Activated CD4-positive, alpha-beta T cell treated with anti-CD3 and anti-CD28 coated beads for 36 hours (primary cell): ENCODE data around the gene ZDHHC19. TPM values are rescaled to one million over a fixed set of nuclear protein-coding genes. Genes with fewer than 3 reads are reported as not detected.

ENCODE experiments used
- ATAC-seq: fragments of 200-7000 bp; cut with Tn5 transposase; one replicate; pipeline ENCODE4 v1.10.0; 2021; ENCODE audit warnings: mild to moderate bottlenecking, moderate library complexity
- CTCF ChIA-PET: fragments of 350-600 bp; sonication (Branson Sonifier 250); formaldehyde crosslinking; loops from one replicate; lab custom pipeline; 2021; ENCODE audit warnings: antibody characterized with exemption; lab: Charles Lee
- POLR2A ChIA-PET: fragments of 350-600 bp; sonication (Branson Sonifier 250); formaldehyde crosslinking; loops from one replicate; lab custom pipeline; 2021; ENCODE audit warnings: antibody characterized with exemption, inconsistent platforms; lab: Charles Lee
- DNase-seq: peaks from one replicate; pipeline ENCODE4 v3.0.0-alpha.2; 2020
- H3K27ac Mint-ChIP-seq: one replicate; pipeline ENCODE4 v1.8.0; 2021; ENCODE audit warnings: mixed read lengths
- H3K27me3 Mint-ChIP-seq: one replicate; pipeline ENCODE4 v1.8.0; 2021; ENCODE audit warnings: mixed read lengths
- H3K36me3 Mint-ChIP-seq: one replicate; pipeline ENCODE4 v1.8.0; 2021; ENCODE audit warnings: low read depth, mixed read lengths
- H3K4me1 Mint-ChIP-seq: one replicate; pipeline ENCODE4 v1.8.0; 2021; ENCODE audit warnings: mixed read lengths
- H3K4me3 Mint-ChIP-seq: one replicate; pipeline ENCODE4 v1.8.0; 2021; ENCODE audit warnings: mild to moderate bottlenecking, moderate library complexity, mixed read lengths
- H3K9me3 Mint-ChIP-seq: one replicate; pipeline ENCODE4 v1.8.0; 2021; ENCODE audit warnings: low read depth, mixed read lengths
- intact Hi-C, 2 experiments: fragments of 100-400 bp; cut with DNase I in 1 of 2; cut with micrococcal nuclease in 1 of 2; formaldehyde crosslinking; loops; one replicate each; pipeline versions ENCODE4 v1.14.2 to v1.15.1; 2022 to 2024; cut with DNase I, micrococcal nuclease
- total RNA-seq, 2 experiments: library from RNA; stranded (reverse); gene quantifications; one replicate each; pipeline ENCODE4 v1.2.3, GENCODE V29; 2021

Gene ZDHHC19
- total RNA-seq, 2 experiments from 2014 or later = not detected

DNA sequence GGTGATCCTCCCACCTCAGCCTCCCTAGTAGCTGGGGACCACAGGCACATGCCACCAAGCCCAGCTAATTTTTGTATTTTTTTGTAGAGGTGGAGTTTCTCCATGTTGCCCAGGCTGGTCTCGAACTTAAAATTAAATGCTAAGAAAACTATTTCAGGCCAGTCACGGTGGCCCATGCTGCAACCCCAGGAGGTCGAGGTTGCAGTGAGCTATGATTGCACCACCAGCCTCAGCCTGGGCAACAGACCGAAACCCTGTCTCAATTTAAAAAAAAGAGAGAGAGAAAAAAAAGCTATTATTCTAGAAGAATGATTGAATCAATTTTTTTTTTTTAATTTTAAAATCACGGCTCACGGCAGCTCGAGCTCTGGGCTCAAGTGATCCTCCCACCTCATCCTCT lies 9.8 kb upstream of the ZDHHC19 start:
- Mint-ChIP-seq H3K4me1 (peaks cover 12% of the 10 kb centered on the region), H3K36me3 (no peaks in the 10 kb centered on the region), H3K27ac (no peak overlapping the region), H3K27me3 (peaks cover 5% of the 10 kb centered on the region), H3K4me3 (no peak overlapping the region), H3K9me3 (no peaks in the 10 kb centered on the region)
- DNase-seq = no peak
- intact Hi-C loops = no loop called here
- ATAC-seq = no peak
- ChIA-PET CTCF (interaction anchor here (0.6 to 1.4 kb wide), 3 partner anchors 24 to 192 kb away, joined by 3 to 4 read pairs (median 3); no protein-coding TSS in a partner anchor), POLR2A (interaction anchor here (0.6 kb wide), 1 partner anchor 153 kb away, joined by 5 read pairs; no protein-coding TSS in a partner anchor)

DNA sequence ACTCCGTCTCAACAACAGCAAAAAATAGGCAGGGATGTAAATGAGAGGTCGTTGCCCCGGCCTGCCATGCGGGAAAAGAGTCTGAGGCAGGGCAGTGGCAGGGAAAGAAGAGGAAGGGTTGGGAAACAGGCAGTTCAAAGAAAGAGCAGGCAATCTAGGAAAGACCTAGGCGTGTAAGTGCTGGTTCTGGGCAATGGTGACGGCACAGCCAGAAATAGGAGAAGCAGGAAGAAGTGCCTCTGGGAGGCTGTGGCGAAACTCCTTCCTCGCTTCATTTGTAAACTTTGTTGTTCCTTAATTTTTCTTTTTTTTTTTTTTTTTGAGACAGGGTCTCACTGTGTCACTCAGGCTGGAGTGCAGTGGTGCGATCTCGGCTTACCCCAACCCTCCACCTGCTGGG lies 9.4 kb upstream of the ZDHHC19 start:
- intact Hi-C loops = no loop called here
- no peak for ATAC-seq
- H3K4me1 Mint-ChIP-seq = peaks cover 12% of the 10 kb centered on the region
- no peaks in the 10 kb centered on the region for H3K36me3 Mint-ChIP-seq
- CTCF ChIA-PET = no interaction called here
- H3K9me3 Mint-ChIP-seq = no peaks in the 10 kb centered on the region
- peak overlapping the region; percentile 6 for H3K27ac Mint-ChIP-seq
- DNase-seq = no peak
- POLR2A ChIA-PET = no interaction called here
- peaks cover 5% of the 10 kb centered on the region for H3K27me3 Mint-ChIP-seq
- H3K4me3 Mint-ChIP-seq = no peak overlapping the region

DNA sequence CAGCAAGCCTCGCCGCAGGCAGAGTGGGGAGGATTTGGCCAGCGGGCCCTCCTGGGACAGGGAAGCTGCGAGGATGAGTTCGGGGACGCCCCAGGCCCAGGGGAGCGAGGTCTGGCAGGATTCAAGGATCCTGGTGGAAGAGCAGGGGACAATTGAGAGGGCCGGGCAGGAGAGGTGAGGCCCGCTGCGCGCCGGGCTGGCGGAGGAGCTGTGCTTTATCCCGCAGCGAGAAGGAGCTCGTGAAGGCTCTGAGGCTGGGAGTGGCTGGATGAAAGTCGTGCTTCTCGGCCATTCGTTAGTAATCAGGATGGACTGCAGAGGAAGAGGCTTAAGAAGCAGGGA lies 8.7 kb upstream of the ZDHHC19 start:
- H3K27me3 Mint-ChIP-seq = peaks cover 3% of the 10 kb centered on the region
- POLR2A ChIA-PET = no interaction called here

DNA sequence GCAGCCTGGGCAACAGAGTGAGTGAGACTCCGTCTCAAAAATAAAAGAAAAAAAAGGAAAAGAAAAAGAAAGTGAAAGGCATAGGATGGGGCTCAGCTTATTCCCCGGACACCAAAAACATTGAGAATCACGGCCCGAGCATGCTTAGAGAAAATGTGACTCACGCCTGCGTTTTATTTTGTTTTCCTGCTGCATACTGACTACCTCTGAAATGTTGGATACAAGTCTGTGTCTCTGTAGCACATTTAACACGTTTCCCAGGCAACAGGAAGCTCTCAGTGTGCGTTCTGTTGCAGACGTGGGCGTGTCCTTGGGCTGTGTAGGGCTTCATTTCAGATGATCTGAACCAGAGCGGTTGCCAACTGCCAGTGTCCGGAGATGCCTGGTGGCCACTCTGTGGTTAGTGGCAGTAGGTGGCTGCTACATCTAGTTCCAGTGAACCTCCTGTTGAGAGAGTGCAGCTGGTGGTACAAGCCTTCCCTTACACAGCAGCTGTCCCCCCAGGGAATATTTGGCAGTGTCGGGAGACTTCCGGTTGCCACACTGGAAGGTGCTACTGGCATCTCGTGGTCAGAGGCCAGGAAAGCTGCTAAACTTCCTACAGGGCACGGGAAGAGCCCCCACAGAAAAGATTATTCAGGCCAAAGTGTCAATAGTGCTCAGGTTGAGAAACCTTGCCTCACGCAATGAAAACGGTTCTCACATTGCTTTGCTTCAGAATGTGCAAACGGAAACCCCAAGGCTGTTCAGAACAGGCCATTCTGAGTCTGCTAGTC lies 8.2 kb upstream of the ZDHHC19 start:
- intact Hi-C loops = loop anchor here (1.0 to 2.0 kb wide), 3 partner anchors 40 to 213 kb away; partner anchors contain the start of gene UBXN7 (in 1 of the 2)
- peak; percentile 81 for DNase-seq
- no peaks in the 10 kb centered on the region for H3K36me3 Mint-ChIP-seq
- CTCF ChIA-PET = interaction anchor here (0.6 to 2.1 kb wide), 3 partner anchors 128 to 160 kb away, joined by 3 to 7 read pairs (median 4); no protein-coding TSS in a partner anchor
- H3K27ac Mint-ChIP-seq = peak overlapping the region; percentile 80
- peaks cover 3% of the 10 kb centered on the region for H3K27me3 Mint-ChIP-seq
- peaks cover 12% of the 10 kb centered on the region for H3K4me1 Mint-ChIP-seq
- POLR2A ChIA-PET = interaction anchor here (0.6 to 0.7 kb wide), 2 partner anchors 64 to 493 kb away, joined by 3 read pairs; partner anchors contain the start of genes CEP19 and PIGX
- no peaks in the 10 kb centered on the region for H3K9me3 Mint-ChIP-seq
- peak overlapping the region; percentile 69 for H3K4me3 Mint-ChIP-seq
- peak; percentile 95 for ATAC-seq

More for the DNA sequence above, 8.7 kb upstream of the ZDHHC19 start:
- Mint-ChIP-seq H3K36me3 (no peaks in the 10 kb centered on the region), H3K9me3 (no peaks in the 10 kb centered on the region), H3K27ac (no peak overlapping the region), H3K4me1 (peaks cover 12% of the 10 kb centered on the region), H3K4me3 (no peak overlapping the region)
- DNase-seq = no peak
- no peak for ATAC-seq
- CTCF ChIA-PET = no interaction called here
- intact Hi-C loops = loop anchor here (1.0 to 2.0 kb wide), 3 partner anchors 41 to 213 kb away; partner anchors contain the start of gene UBXN7 (in 1 of the 2)

DNA sequence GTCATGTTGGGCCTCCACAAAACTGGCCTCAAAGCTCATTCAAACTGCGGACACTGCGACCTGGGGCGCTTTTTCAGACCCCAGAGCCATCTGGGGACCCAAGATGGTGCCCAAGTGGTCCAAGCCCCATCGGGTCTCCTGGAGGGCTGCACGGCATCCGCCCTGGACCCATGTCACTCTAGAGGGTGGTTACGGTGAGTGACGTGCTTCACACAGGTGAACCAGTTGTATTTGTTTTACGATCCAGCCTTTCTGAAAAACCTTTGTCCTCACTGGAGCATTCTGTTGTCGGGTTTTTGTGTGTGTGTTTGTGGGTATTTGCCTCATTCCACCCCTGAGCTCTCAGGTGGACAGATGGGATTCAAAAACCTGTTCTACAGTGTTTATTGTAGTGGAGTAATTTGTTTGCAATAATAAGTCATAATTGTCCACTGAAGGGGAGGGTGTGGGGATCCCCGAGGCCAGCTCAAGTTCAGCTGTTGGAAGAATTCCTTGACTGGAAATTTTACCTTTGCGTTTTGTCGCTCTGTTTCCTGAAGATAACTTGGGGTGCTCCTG lies 7.0 kb upstream of the ZDHHC19 start:
- CTCF ChIA-PET = interaction anchor here (0.6 to 2.1 kb wide), 4 partner anchors 127 to 311 kb away, joined by 3 to 7 read pairs (median 4); no protein-coding TSS in a partner anchor

DNA sequence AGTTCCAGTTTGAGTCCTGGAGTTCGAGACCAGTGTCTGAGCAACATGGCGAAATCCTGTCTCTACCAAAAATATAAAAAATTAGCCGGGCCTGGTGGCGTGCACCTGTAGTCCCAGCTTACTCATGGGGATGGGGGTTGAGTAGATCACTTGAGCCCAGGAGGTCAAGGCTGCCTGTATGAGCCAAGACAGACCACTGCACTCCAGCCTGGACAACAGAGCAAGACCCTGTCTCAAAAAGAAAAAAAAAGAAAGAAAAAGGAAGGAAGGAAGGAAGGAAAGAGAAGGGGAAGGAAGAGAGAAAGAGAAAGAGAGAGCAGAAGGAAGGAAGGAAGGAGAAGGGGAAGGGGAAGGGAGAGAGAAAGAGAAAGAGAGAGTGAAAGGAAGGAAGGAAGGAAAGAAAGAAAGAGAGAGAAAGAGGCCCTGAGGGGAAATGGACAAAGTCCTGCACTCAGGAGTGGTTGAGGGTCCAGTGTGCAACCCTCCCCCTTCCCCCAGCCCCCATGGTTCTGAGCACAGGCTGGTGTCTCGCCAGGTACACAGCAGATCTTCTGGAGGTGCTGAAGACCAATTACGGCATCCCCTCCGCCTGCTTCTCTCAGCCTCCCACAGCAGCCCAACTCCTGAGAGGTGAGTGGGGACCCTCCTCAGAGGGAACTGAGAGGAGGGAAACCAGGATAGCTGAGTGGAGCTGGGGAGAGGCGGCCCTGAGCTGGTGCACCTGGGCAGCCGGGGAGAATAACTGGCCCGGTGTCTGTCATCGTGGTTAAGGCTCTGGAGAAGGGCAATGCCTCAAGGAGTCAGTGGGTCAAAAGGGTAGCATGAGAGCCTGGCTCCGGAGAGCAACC lies 6.3 kb upstream of the ZDHHC19 start:
- no peak overlapping the region for H3K4me3 Mint-ChIP-seq
- CTCF ChIA-PET = interaction anchor here (0.7 to 2.1 kb wide), 3 partner anchors 17 to 145 kb away, joined by 3 to 7 read pairs (median 4); no protein-coding TSS in a partner anchor
- peak overlapping the region; percentile 21 for H3K27ac Mint-ChIP-seq
- H3K9me3 Mint-ChIP-seq = no peaks in the 10 kb centered on the region
- no peak for ATAC-seq
- DNase-seq = no peak
- no peaks in the 10 kb centered on the region for H3K36me3 Mint-ChIP-seq
- H3K27me3 Mint-ChIP-seq = no peaks in the 10 kb centered on the region
- POLR2A ChIA-PET = no interaction called here
- intact Hi-C loops = loop anchor here in 1 of 2 experiments (2.0 kb wide), 2 partner anchors 57 to 215 kb away; partner anchors contain the start of gene UBXN7
- H3K4me1 Mint-ChIP-seq = peaks cover 12% of the 10 kb centered on the region

More for the DNA sequence above, 7.0 kb upstream of the ZDHHC19 start:
- Mint-ChIP-seq H3K36me3 (no peaks in the 10 kb centered on the region), H3K27me3 (peaks cover 3% of the 10 kb centered on the region), H3K4me1 (peaks cover 12% of the 10 kb centered on the region), H3K9me3 (no peaks in the 10 kb centered on the region), H3K27ac (no peak overlapping the region), H3K4me3 (no peak overlapping the region)
- ATAC-seq (no peak), DNase-seq (no peak)
- intact Hi-C loops = loop anchor here in 1 of 2 experiments (2.0 kb wide), 2 partner anchors 57 to 215 kb away; partner anchors contain the start of gene UBXN7
- POLR2A ChIA-PET = interaction anchor here (0.7 kb wide), 2 partner anchors 65 to 775 kb away, joined by 3 read pairs; no protein-coding TSS in a partner anchor

DNA sequence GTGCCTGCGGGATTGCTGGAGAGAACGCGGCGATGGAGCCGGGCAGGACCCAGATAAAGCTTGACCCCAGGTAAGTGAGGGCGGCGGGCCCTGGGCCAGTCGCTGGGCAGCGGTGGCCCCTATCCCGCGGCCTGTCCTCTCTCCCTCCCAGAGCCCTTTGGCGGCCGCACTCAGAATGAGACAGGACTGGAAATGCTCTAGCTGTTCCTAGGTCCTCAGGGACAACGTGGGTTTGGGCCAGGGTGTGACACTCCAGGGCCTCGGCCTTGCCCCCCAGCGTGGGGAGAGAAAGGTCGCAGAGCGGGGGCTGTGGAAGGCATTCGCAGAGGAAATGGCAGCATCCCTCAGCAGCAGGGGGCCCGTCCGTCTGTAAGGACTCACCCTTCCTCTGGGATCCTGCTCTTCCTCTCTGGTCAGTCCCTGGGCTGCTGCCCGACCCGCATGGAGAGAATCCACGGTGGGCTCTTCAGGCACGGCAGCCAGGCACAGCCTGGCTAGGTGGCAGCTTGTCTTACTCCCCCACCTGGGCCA lies 5.5 kb upstream of the ZDHHC19 start:
- intact Hi-C loops = no loop called here
- DNase-seq (no peak), ATAC-seq (no peak)
- H3K4me1 Mint-ChIP-seq = peaks cover 12% of the 10 kb centered on the region
- no peaks in the 10 kb centered on the region for H3K36me3 Mint-ChIP-seq
- no peaks in the 10 kb centered on the region for H3K27me3 Mint-ChIP-seq
- CTCF ChIA-PET = interaction anchor here (0.7 kb wide), 2 partner anchors 18 to 37 kb away, joined by 3 read pairs; no protein-coding TSS in a partner anchor
- POLR2A ChIA-PET = no interaction called here
- no peak overlapping the region for H3K27ac Mint-ChIP-seq
- no peaks in the 10 kb centered on the region for H3K9me3 Mint-ChIP-seq
- no peak overlapping the region for H3K4me3 Mint-ChIP-seq

DNA sequence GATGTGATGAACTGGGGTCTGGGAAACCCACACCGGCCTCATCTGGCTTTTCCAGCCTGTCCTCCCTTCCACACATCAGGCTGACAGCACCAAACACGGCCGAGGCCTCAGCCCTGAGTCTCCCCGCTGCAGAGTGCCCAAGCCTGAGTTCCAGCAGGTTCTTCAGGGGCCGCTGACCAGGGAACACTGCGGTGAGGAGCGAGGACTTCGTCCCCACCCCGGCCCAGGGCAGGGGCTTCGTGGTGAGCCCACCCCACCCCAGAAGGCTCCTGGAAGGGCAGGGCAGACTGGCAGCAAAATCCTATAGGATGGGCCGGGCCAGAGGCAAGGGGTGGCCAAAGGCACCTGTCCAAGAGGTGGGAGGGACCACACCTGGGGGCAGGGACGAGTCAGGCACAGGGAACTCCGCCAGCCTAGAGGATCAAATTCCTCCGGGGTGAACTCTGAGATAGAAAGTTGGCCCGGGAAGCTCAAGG lies 4.9 kb upstream of the ZDHHC19 start, which contains the start of gene SLC51A:
TSS of gene SLC51A (plus strand) at position 446 of the 476 bp plus-strand sequence. CDS start 179 bp downstream, outside the sequence.
- peak within 1 kb of the TSS; percentile 21 for H3K27ac Mint-ChIP-seq

DNA sequence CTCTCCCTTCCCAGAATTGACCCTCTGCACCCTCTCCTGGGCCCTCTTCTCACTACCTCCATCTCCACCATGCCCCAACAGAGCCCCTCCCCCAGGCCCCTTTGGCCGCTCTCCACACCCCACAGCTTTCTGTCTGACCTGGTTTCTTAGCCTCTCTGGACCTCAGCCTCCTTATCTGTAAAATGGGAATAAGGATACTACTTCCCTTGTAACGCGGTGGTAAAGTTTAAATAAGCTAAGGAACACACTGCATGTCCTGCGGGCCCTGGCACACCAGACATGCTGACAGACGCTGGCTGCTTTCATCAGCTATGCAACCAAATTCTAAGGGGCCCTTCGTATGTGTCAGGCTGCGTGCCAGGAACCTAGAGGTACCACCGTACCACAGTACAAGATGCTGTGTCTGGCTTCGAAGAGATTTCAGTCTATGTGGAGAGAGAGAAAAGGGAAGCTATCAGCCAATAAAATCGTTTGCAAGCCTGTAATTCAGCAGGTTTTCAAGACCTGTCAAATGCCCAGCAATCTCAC lies 4.4 kb upstream of the ZDHHC19 start:
- intact Hi-C loops = no loop called here
- H3K9me3 Mint-ChIP-seq = no peaks in the 10 kb centered on the region
- POLR2A ChIA-PET = no interaction called here
- H3K27ac Mint-ChIP-seq = no peak overlapping the region
- H3K4me1 Mint-ChIP-seq = peaks cover 12% of the 10 kb centered on the region
- DNase-seq (no peak), ATAC-seq (no peak)
- CTCF ChIA-PET = interaction anchor here (0.8 kb wide), 1 partner anchor 19 kb away, joined by 3 read pairs; no protein-coding TSS in a partner anchor
- H3K4me3 Mint-ChIP-seq = no peak overlapping the region
- H3K27me3 Mint-ChIP-seq = no peaks in the 10 kb centered on the region
- H3K36me3 Mint-ChIP-seq = no peaks in the 10 kb centered on the region

More for the DNA sequence above, 4.9 kb upstream of the ZDHHC19 start, which contains the start of gene SLC51A:
- Mint-ChIP-seq H3K36me3 (no peaks in the 10 kb centered on the region), H3K4me1 (peaks cover 12% of the 10 kb centered on the region), H3K4me3 (no peak within 1 kb of the TSS), H3K27me3 (no peaks in the 10 kb centered on the region), H3K9me3 (no peaks in the 10 kb centered on the region)
- intact Hi-C loops = no loop called here
- CTCF ChIA-PET = interaction anchor here (0.7 to 0.8 kb wide), 2 partner anchors 20 to 38 kb away, joined by 3 read pairs; no protein-coding TSS in a partner anchor
- ATAC-seq = no peak
- no peak for DNase-seq
- POLR2A ChIA-PET = no interaction called here

DNA sequence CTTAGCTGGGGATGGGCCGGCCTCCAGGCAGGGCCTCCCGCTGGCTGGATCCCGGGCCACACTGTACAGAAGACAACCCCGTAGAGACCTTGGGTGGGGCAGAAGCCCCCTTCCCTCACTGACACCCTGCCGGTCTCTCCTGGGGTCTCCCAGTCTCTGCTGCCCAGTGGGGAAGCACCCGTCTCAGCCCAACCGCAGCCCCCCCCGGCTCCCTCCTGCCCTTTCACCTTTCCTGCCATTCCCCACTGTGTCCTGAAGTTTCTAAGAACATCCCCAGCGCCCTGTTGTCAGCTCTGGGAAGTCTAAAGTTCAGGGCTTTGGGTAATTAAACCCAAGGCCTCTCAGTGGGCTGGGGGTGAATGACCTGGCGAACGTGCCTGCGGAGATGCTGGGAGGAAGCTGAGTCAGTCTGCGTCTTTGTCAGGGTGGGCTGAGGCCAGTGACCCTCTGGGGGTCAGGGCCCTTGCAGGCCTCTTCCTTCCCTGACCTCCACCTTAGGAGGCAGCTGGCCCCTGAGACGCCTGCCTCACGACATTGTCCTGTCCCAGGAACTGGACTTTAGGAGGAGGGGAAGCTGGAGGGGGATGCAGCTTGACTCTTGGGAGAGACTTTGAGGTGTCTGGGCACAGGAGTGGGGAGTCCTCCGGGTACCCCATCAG lies 3.7 kb upstream of the ZDHHC19 start:
- no peaks in the 10 kb centered on the region for H3K36me3 Mint-ChIP-seq
- H3K9me3 Mint-ChIP-seq = no peaks in the 10 kb centered on the region
- no peak overlapping the region for H3K4me3 Mint-ChIP-seq
- ChIA-PET CTCF (no interaction called here), POLR2A (no interaction called here)
- no peaks in the 10 kb centered on the region for H3K27me3 Mint-ChIP-seq
- intact Hi-C loops = no loop called here
- ATAC-seq = no peak
- DNase-seq = no peak
- H3K27ac Mint-ChIP-seq = no peak overlapping the region
- H3K4me1 Mint-ChIP-seq = peaks cover 9% of the 10 kb centered on the region
